Left renal pelvis (tissue), 4 donors: ENCODE results near the gene VAMP7. TPM values are rescaled to one million over a fixed set of nuclear protein-coding genes. Genes with fewer than 3 reads are reported as not detected.
"Not testable (repeated sequence)": the region's sequence is repeated elsewhere in the genome, so short reads cannot be mapped to it uniquely, and the experiment has no call there.

Source experiments
- DNase-seq, 4 donors: peaks; one replicate each; pipeline ENCODE4 v3.0.0-alpha.2; 2013; ENCODE audit warnings: low read depth in 4 of 4, low spot score in 3 of 4
- polyA plus RNA-seq, 4 donors: library from polyadenylated mRNA; unstranded; fragments of 120-200 nt; gene quantifications; one replicate each; pipeline ENCODE4 v1.2.1, GENCODE V29; 2013; ENCODE audit not compliant: insufficient read length in 4 of 4

The VAMP7 gene
- polyA plus RNA-seq, 4 donors: 40.1 to 55.9 (median 48.2) TPM

DNA sequence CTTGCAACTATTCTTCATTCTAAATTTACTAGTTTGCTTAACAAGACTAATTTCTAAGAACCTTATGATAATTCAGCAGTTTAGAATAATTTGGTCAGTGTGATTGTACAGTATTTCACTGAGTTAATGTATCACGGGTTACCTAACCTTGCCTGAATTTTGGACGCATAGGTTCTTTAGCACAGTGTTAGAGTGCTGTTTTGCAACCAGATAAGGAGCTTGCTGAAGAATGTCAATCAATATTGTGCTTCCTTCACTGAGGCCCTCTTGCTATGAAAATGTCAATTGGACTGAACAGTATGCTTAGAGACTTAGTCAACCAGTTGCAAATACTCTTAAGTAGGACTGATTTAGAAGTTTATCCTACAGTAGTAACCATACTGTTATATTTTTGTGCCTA is 19.6 kb downstream of the VAMP7 start:
- no peak for DNase-seq

- not testable (repeated sequence) for DNase-seq
These were observed 26.5 kb downstream of the VAMP7 start for GRCh38 chrX:155907661-155908060.

DNA sequence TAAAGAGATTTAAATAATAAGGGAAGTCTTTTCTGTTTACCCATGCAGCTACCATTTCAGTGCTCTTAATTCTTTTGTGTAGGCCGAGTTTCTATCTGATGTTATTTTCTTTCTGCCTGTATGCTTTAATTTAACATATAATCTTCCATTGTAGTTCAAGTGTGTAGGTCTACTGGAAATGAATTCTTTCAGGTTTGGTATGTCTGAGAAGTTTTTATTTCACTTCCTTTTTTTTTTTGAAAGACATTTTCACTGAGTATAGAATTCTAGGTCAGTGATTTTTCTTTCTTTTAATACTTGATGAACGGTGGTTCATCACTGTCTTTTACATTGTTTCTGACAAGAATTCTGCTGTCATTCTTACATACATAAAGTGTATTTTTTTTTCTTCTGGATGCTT is 42.1 kb downstream of the VAMP7 start:
- no peak for DNase-seq

- not testable (repeated sequence) for DNase-seq
These were observed 49.9 kb downstream of the VAMP7 start for GRCh38 chrX:155930852-155931618.

DNA sequence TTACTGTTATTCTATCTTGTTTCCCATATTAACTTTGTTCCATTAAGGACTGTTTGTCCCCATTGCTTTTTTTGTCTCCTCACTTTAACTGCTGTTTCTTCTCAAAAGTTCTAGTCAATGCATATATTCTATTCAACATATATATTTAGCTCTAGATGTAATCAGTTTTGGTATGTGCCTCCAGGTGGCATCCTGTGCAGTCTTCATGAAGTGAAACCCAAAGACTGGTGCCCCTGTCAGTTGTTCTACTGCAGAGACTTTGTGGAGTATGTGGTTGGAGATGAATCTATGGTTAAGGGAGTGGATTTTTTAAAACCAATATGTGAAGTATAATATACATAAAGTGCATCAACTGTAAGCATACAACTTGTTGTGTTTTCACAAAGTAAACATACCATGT is 57.0 kb downstream of the VAMP7 start:
- no peak for DNase-seq

- no peak for DNase-seq
These were observed 68.0 kb downstream of the VAMP7 start for GRCh38 chrX:155949098-155949497.

DNA sequence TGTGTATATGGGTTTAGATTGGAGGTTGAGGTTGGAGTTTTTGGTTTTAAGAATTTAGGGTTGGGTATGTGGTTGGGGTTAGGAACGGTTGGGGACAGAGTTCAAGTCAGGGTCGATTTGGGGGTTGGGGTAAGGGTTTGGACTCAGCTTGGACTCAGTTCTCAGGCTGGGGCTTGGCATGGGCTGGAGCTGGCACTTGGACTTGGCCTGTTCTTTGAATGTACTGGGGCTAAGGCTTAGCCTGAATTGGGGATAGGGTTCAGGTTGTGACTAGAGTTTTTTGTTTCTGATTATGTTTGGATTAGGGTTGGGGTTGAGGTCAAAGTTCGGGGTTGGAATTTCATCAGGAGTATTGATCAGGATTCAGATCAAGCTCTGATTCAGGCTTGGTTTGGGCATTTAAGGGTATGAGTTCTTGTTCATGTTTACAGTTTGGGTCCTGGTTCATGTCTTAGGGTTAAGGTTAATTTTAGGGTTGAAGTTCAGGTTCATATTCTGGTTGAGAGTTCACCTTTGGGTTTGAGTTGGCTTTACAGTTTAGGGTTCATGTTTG is 70.2 kb downstream of the VAMP7 start:
- no peak for DNase-seq

DNA sequence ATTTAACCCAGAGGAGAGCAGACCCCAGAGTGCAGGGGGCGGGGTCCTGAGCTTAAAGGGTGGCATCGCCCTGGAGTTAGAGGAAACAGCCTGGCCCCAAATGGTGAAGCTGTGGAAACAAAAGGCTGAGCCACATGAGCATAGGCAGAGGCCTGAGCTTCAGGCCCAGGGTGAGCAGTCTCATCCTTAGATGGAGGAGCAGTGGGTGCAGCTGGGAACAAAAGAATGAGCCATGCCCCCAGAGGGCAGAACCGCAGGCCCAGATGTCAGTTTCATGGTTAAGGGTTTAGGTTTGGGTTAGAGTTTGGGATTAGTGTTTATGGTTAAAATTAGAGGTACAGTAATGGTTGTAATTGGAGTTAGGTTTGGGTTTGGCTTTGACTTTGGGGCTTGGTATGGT is 71.9 kb downstream of the VAMP7 start:
- DNase-seq: no peak

- no peak for DNase-seq
These were observed 73.6 kb downstream of the VAMP7 start for GRCh38 chrX:155954793-155955192.

DNA sequence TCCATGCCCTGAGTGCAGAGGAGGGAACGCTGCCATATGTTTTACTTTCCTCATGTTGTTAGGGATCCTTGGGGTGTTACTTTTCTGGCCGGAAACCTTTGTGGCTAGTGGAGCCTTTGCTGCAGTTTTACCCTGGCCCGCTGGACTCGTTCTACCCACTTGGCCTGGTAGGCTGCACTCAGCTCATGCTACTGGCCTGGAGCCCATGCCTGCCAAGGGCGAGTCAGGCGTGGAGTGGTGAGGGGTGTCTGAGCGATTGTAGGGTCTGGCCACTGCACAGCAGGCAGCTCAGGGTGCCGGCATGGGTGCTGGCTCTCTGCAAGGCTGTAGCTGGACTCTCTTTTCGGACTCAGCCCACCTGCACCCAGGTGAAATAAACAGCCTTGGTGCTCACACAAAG is 75.0 kb downstream of the VAMP7 start:
- DNase-seq: no peak

DNA sequence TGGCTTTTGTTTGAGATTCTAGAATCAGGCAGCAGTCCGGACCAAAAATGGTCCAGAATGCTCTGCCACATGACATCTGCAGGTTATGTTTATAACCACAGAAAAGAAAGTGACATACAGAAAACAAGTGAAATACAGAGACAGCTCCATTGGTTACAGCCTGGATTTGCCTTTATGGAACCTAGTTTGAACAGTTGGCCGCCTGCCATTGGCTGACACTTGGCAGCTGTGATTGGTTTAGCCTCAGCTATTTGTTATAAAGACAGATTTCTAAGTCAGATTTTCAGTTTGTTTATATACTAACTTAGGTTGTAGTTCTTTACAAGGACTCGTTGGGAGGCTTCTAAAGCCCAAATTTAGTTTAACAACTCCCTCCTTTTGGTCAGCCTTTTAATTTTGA is 75.5 kb downstream of the VAMP7 start:
- DNase-seq: no peak

GRCh38 chrX:155957843-155958242 is 76.7 kb downstream of the VAMP7 start:
- no peak for DNase-seq

DNA sequence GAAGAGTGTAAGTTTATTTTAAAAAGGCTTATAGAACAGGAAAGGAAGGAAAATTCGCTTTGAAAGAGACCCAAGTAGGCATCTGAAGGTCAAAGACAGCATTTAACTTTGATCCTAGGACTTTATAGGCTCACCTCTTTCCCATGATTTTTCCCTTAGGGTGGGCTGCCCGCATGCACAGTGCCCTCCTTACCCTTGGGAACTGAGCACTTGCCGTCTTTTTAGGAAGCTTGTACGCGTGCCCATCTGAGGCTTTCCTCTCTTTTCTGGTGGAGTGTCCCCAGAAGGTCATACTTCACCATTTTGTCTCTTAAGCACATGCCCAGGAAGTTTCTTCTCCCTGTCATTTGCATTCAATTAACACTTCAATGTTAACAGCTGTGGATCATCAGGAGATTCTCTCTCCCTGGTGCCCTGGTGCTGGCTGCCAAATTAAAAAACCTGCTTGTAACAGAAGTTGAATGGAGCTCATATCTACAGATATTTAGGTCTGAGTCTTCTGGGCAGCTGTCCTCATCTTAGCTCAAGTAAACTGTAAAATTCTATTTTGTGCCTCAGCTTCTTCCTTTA is 78.0 kb downstream of the VAMP7 start:
- DNase-seq: no peak

GRCh38 chrX:155962906-155963305 is 81.8 kb downstream of the VAMP7 start:
- no peak for DNase-seq

DNA sequence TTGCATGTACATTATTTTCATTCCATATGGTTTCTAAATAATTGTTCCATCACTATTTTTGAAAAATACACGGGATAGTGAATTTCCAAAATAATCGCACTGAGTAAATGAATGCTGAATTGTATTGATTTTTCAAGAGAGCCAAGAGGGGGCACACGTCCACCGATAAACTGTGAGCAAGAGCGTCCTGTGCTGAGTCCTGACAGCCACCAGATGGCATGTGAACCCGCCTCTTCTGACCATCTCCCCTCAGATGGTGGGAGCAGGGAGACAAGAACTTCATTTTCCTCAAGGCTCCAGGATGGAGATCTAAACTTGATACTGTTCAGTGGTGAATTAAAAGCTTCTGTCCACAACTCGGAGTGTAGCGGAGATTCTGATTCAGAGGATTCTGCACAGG is 85.7 kb downstream of the VAMP7 start:
- DNase-seq: no peak

DNA sequence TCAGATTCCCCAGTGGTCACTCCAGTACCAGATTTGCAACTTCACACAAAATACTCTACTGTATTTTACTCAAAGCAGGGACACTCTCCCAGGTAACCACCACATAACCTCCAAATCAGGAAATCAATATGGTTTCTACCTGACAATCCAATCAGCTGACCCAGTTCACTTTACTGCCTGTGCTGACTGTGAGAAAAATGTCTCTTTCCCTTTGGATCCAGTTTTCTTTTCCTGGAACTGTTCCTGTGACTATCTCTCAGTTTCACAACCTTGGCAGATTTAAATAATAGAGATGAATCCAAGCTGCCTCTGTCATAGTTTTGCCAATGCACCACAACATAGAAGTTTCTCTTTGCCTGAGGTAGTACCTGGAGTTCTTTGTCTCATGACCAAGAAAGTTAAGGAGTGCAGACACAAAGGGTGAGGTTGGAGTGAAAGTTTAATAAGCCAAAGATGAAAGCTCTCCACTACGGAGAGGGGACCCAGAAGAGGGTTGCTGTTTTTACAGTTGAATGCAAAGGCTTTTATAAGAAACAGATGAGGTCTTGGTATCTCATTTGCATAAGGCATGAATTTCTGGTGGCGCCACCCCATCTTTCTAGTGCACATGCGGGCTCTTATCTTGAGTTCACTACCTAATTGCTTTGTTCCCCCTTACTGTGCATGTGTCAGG is 86.6 kb downstream of the VAMP7 start:
- no peak for DNase-seq

DNA sequence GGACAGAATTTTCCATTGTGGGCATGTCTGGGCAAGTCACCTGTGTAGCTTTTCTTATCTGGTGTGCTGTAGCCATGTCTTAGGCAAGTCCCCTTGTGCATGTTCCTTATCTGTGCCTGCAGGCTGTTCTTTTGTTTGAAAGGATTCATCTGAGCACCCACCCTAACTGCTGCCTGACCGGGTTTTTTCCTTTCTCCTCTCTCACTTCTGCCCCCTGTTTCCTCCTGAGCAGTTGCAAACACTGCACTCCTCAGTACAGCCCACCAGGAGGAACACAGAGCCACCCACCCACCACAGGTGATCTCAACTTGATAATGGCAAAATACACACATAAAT is 87.1 kb downstream of the VAMP7 start:
- no peak for DNase-seq

- DNase-seq: no peak
These were observed 87.6 kb downstream of the VAMP7 start for GRCh38 chrX:155968791-155969190.

DNA sequence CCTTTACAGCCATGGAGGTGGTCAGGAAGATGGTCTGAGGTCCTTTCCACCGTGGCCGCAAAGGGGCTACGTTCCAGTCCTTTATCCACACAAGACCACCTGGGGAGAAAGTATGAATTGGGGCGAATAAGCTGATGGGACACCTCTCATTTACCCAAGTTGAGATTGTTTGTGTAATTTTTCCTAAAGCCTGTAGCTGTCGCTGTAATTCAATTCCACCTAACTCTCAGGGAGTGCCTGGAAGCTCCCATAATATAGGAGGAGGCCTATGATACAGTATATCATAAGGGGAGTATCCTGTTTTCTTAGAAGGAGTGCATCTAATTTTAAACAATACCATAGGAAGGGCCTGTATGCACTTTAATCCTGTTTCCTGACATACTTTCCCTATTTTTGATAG is 90.5 kb downstream of the VAMP7 start:
- DNase-seq: not testable (repeated sequence)

- not testable (repeated sequence) for DNase-seq
These were observed 91.1 kb downstream of the VAMP7 start for GRCh38 chrX:155972241-155972640.

DNA sequence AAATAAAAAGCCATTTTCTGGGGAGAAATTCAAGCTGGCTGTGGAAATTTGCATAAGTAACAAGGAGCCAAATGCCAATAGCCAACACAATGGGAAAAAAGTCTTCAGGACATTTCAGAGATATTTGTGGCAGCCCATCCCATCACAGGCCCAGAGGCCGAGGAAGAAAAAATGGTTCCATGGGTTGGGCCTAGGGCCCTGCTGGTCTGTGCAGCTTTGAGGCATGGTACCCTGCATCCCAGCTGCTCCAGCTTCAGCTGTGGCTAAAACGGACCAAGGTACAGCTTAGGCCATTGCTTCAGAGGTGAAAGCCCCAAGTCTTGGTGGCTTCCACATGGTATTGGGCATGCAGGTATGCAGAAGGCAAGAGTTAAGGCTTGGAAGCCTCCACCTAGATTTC is 102.2 kb downstream of the VAMP7 start:
- no peak for DNase-seq

DNA sequence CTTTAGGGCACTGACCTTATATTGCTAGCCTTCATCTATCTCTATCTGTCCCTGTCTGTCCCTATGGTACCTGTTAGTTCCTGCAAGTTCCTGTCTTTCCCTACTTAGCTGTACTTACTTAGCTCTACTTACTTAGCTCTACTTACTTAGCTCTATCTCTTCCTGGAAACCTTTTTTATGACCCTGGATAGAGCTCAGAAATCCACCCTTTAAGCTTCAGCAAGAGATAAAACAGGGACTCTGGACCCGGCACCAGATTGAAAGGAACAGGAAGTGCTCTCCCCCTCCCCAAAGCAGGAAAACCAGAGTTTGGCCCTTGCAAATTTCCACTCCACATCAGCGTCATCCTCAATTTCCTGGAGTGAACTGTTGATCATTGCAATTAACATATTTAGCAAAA is 104.1 kb downstream of the VAMP7 start:
- DNase-seq: no peak
